ENCODE data around the gene GAS2L2.

The GAS2L2 gene

GRCh38 chr17:35734396-35734795, 18.6 kb downstream of the GAS2L2 start:
- TF ChIP-seq, protein P1, sequence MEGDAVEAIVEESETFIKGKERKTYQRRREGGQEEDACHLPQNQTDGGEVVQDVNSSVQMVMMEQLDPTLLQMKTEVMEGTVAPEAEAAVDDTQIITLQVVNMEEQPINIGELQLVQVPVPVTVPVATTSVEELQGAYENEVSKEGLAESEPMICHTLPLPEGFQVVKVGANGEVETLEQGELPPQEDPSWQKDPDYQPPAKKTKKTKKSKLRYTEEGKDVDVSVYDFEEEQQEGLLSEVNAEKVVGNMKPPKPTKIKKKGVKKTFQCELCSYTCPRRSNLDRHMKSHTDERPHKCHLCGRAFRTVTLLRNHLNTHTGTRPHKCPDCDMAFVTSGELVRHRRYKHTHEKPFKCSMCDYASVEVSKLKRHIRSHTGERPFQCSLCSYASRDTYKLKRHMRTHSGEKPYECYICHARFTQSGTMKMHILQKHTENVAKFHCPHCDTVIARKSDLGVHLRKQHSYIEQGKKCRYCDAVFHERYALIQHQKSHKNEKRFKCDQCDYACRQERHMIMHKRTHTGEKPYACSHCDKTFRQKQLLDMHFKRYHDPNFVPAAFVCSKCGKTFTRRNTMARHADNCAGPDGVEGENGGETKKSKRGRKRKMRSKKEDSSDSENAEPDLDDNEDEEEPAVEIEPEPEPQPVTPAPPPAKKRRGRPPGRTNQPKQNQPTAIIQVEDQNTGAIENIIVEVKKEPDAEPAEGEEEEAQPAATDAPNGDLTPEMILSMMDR (conservative IDR thresholded peaks at IDR 0.05; ENCODE audit: low read depth, low read length), result no peak
- no peak for DNase-seq (ENCODE audit: low read depth)
- no peak overlapping the region for H3K4me3 ChIP-seq (ENCODE audit: low read depth, low read length)

DNA sequence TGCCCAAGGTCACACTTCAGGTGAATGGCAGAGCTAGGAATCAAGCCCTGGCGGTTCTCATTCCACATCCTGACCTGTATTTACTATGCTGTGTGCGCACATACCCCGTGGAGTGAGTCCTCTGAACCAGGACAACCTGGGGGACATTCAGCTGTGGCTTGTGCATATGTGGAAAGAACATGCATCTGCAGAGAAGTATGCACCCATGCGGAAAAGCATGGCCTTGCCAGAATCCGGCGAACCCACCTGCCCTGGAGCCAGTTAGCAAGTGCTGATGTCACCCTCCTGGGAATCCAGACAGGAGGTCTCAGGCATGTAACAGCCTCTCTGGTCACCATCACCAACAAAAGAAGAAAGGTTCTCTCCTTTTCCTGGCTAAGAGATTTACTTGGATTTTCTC, 19.7 kb downstream of the GAS2L2 start:
- H3K4me3 ChIP-seq (ENCODE audit: low read depth, low read length), result no peak overlapping the region
- TF ChIP-seq, protein P1 (conservative IDR thresholded peaks at IDR 0.05; ENCODE audit: low read depth, low read length), result no peak
- DNase-seq (ENCODE audit: low read depth), result no peak

DNA sequence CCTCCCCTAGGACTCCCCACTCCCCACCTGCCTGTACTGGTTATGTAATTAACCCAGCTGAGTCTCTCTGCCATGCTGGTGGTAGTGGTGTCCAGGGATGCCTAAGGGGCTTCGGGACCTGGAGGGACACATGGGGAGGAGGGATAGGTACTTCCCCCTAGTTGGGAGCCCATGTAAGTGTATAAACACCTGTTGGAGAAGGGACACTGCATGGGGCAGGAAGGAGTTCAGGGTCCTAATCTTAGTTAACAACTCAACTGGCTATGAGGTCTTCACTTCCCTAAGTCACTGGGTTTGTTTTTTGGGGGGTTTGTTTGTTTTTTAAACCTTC, 20.3 kb downstream of the GAS2L2 start:
- H3K4me3 ChIP-seq (ENCODE audit: low read depth, low read length), result peak overlapping the region; percentile 69
- no peak for DNase-seq (ENCODE audit: low read depth)
- TF ChIP-seq, protein P1 (conservative IDR thresholded peaks at IDR 0.05; ENCODE audit: low read depth, low read length), result no peak

DNA sequence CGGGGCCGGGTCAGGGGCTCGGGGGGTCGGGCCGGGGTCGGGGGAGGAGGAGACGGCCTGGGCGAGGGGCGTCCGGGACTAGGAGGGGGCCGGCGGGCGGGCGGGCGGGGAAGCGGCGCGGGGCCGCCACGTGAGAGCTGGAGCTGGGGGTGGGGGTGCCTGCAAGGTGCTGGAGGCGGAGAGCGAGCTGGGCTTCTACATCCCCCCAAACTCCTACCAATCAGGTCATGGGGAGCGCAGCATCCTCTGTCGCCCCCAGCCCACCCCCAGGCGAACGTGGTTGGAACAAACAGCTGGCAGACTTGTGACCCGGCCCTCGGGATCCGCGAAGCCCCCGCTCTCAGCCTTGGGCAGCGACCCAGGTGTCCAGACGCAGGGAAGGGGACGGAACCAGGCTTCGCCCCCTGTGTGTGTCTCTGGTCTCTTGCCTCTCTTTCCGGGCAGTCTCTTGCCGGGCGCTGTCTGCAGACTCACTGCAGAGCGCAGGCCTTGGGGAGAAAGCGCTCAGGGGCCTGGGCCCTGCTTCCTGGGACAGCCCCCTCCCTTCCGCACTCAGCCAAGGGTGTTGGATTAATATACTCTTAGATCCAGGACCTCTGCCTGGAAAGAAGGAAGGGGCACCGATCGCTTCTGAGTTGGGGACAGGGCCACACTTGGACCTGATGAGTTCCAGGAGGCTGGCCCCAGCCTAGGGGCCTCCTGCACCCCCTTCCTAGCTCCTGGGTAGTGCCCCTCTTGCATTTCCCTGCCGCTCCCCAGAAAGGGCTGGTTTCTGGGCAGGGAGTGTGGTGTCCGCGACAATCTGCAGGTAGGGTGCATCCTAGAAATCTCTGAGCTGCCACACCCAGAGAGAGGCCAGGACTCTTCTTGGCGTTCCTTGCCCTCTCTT, 20.9 kb downstream of the GAS2L2 start:
- no peak for DNase-seq (ENCODE audit: low read depth)
- TF ChIP-seq, protein P1 (conservative IDR thresholded peaks at IDR 0.05; ENCODE audit: low read depth, low read length), result no peak
- peak overlapping the region; percentile 69 for H3K4me3 ChIP-seq (ENCODE audit: low read depth, low read length)

GRCh38 chr17:35731239-35731916, 21.7 kb downstream of the GAS2L2 start, which contains the start of gene RASL10B:
Gene RASL10B (plus strand): TSS chr17:35731639. CDS start chr17:35735185, 3,546 bp downstream.
- H3K4me3 ChIP-seq (ENCODE audit: low read depth, low read length), result peak within 1 kb of the TSS; percentile 69
- DNase-seq (ENCODE audit: low read depth), result peak; percentile 57
- TF ChIP-seq, protein P1 (conservative IDR thresholded peaks at IDR 0.05; ENCODE audit: low read depth, low read length), result no peak

- TF ChIP-seq, protein P1 (conservative IDR thresholded peaks at IDR 0.05; ENCODE audit: low read depth, low read length), result no peak
- H3K4me3 ChIP-seq (ENCODE audit: low read depth, low read length), result no peak overlapping the region
- DNase-seq (ENCODE audit: low read depth), result no peak
Measured at GRCh38 chr17:35730400-35731005, 22.5 kb downstream of the GAS2L2 start.

Measured in choroid plexus epithelial cell (primary cell).